Adipose tissue (tissue), 3 donors: ENCODE measurements around the gene MAMDC2. TPM values are rescaled to one million over a fixed set of nuclear protein-coding genes. Genes with fewer than 3 reads are reported as not detected.

ENCODE experiments used
- H3K27ac ChIP-seq: one replicate; pipeline ENCODE4 v1.5.1; 2013; ENCODE audit warnings: low read depth, low read length
- WGBS, 3 donors: extraction: QIAGEN DNeasy Blood & Tissue Kit; methylation state at CpG; one replicate each; pipeline ENCODE4 v1.1.7; 2013; 5-methylcytosine and 5-hydroxymethylcytosine counted together
- polyA plus RNA-seq, 3 donors: library from polyadenylated mRNA; stranded (reverse); fragments of 200-250 nt; gene quantifications; one replicate each; pipeline ENCODE4 v1.2.3, GENCODE V29; 2013
- donor health status: healthy with polysubstance abuse.
- donor health status: Bipolar disorder and iron deficiency.
- donor health status: healthy.

Gene MAMDC2
- 1 to 10 TPM; 2.8 to 8.8 (median 3.2) TPM for polyA plus RNA-seq

- H3K27ac ChIP-seq = no peak within 1 kb of the TSS
- WGBS, 3 donors = 2 to 4% (median 2%) methylated on average over 53 to 55 of the region's 55 CpGs
Measured at GRCh38 chr9:70043689-70044489, at the start of gene MAMDC2. MAMDC2 (plus strand) TSS chr9:70043848; CDS start chr9:70044198, 350 bp downstream.

GRCh38 chr9:69995846-69996245 is 47.8 kb upstream of the MAMDC2 start:
- H3K27ac ChIP-seq = no peak overlapping the region
- WGBS, 3 donors = 97 to 100% (median 98%) methylated on average over 1 of the region's 1 CpG

GRCh38 chr9:69996967-69997366 is 46.7 kb upstream of the MAMDC2 start:
- no peak overlapping the region for H3K27ac ChIP-seq
- 42 to 63% (median 57%) methylated on average over 2 of the region's 2 CpGs for WGBS, 3 donors

- H3K27ac ChIP-seq = no peak overlapping the region
- WGBS, 3 donors = 84 to 89% (median 87%) methylated on average over 2 of the region's 2 CpGs
Measured at GRCh38 chr9:69997524-69997923, 46.1 kb upstream of the MAMDC2 start.

GRCh38 chr9:69999315-69999714 is 44.3 kb upstream of the MAMDC2 start:
- 80 to 100% (median 91%) methylated on average over 1 of the region's 1 CpG for WGBS, 3 donors
- H3K27ac ChIP-seq = no peak overlapping the region

GRCh38 chr9:70000469-70000868 is 43.2 kb upstream of the MAMDC2 start:
- H3K27ac ChIP-seq = no peak overlapping the region
- WGBS, 3 donors = 71 to 84% (median 83%) methylated on average over 3 of the region's 3 CpGs

- no peak overlapping the region for H3K27ac ChIP-seq
- WGBS, 3 donors = 52 to 82% (median 65%) methylated on average over 2 of the region's 2 CpGs
Measured at GRCh38 chr9:70003901-70004714, 39.5 kb upstream of the MAMDC2 start.

GRCh38 chr9:70006306-70006705 is 37.3 kb upstream of the MAMDC2 start:
- H3K27ac ChIP-seq = no peak overlapping the region
- 57 to 63% (median 58%) methylated on average over 3 of the region's 3 CpGs for WGBS, 3 donors

GRCh38 chr9:70007831-70008230 is 35.8 kb upstream of the MAMDC2 start:
- H3K27ac ChIP-seq = no peak overlapping the region
- WGBS, 3 donors = 51 to 83% (median 74%) methylated on average over 2 of the region's 2 CpGs

GRCh38 chr9:70010015-70010414 is 33.6 kb upstream of the MAMDC2 start:
- no peak overlapping the region for H3K27ac ChIP-seq
- 41 to 53% (median 51%) methylated on average over 3 of the region's 3 CpGs for WGBS, 3 donors

GRCh38 chr9:70011366-70011765 is 32.3 kb upstream of the MAMDC2 start:
- H3K27ac ChIP-seq = no peak overlapping the region
- 87 to 94% (median 88%) methylated on average over 1 of the region's 1 CpG for WGBS, 3 donors

GRCh38 chr9:70012569-70012968 is 31.1 kb upstream of the MAMDC2 start:
- 79 to 86% (median 86%) methylated on average over 1 of the region's 1 CpG for WGBS, 3 donors
- H3K27ac ChIP-seq = no peak overlapping the region

- 28 to 72% (median 43%) methylated on average over 2 of the region's 2 CpGs for WGBS, 3 donors
- no peak overlapping the region for H3K27ac ChIP-seq
Measured at GRCh38 chr9:70013598-70014196, 30.0 kb upstream of the MAMDC2 start.

- WGBS, 3 donors = 79 to 92% (median 86%) methylated on average over 1 of the region's 1 CpG
- no peak overlapping the region for H3K27ac ChIP-seq
Measured at GRCh38 chr9:70015099-70015498, 28.5 kb upstream of the MAMDC2 start.

GRCh38 chr9:70020217-70020616 is 23.4 kb upstream of the MAMDC2 start:
- no peak overlapping the region for H3K27ac ChIP-seq
- WGBS, 3 donors = 78 to 92% (median 86%) methylated on average over 5 of the region's 5 CpGs

- WGBS, 3 donors = 62 to 74% (median 69%) methylated on average over 5 of the region's 5 CpGs
- H3K27ac ChIP-seq = no peak overlapping the region
Measured at GRCh38 chr9:70020991-70021571, 22.6 kb upstream of the MAMDC2 start.

- WGBS, 3 donors = 76 to 77% (median 77%) methylated on average over 5 of the region's 5 CpGs
- no peak overlapping the region for H3K27ac ChIP-seq
Measured at GRCh38 chr9:70028287-70028686, 15.4 kb upstream of the MAMDC2 start.

GRCh38 chr9:70030156-70030555 is 13.5 kb upstream of the MAMDC2 start:
- 67 to 85% (median 82%) methylated on average over 1 of the region's 1 CpG for WGBS, 3 donors
- no peak overlapping the region for H3K27ac ChIP-seq

GRCh38 chr9:70031141-70031545 is 12.5 kb upstream of the MAMDC2 start:
- WGBS, 3 donors = 41 to 77% (median 55%) methylated on average over 1 of the region's 1 CpG
- H3K27ac ChIP-seq = no peak overlapping the region
